GM12865 (cell line): ENCODE measurements around the gene NUP62.

ENCODE experiments used
- DNase-seq: peaks from one replicate; pipeline ENCODE4 v3.0.0; 2010; ENCODE audit warnings: low read depth
- H3K4me3 ChIP-seq: 2 replicates; pipeline ENCODE4 v1.5.1; 2011; ENCODE audit warnings: mild to moderate bottlenecking, low read depth, low read length, control low read depth
- CTCF ChIP-seq: IDR thresholded peaks from 2 replicates; pipeline ENCODE4 v1.5.1; 2011; ENCODE audit warnings: low read length, control low read depth, low read depth, inconsistent platforms; ENCODE audit not compliant: insufficient read depth; ENCODE audit errors: missing control alignments

NUP62 gene

GRCh38 chr19:49869009-49869483, 60.3 kb downstream of the NUP62 start:
- DNase-seq, result no peak

GRCh38 chr19:49866933-49867782, 62.1 kb downstream of the NUP62 start, which contains the start of gene PNKP:
TSS of gene PNKP (minus strand) at chr19:49867576. CDS start at chr19:49867204, 372 bp downstream.
- H3K4me3 ChIP-seq, result peak within 1 kb of the TSS; percentile 74
- DNase-seq, result peak; percentile 96

More at GRCh38 chr19:49869009-49869483, 60.3 kb downstream of the NUP62 start:
- TF ChIP-seq CTCF, result no peak
- H3K4me3 ChIP-seq, result peak overlapping the region; percentile 51

GRCh38 chr19:49864890-49865289, 64.4 kb downstream of the NUP62 start:
- DNase-seq, result no peak
- H3K4me3 ChIP-seq, result no peak overlapping the region
- no peak for TF ChIP-seq CTCF

More at GRCh38 chr19:49866933-49867782, 62.1 kb downstream of the NUP62 start, which contains the start of gene PNKP:
- no peak for TF ChIP-seq CTCF

- no peak for TF ChIP-seq CTCF
- no peak for DNase-seq
Observed at GRCh38 chr19:49863935-49864320, 65.4 kb downstream of the NUP62 start.

GRCh38 chr19:49863254-49863934, 65.9 kb downstream of the NUP62 start:
- H3K4me3 ChIP-seq, result no peak overlapping the region
- DNase-seq, result no peak
- no peak for TF ChIP-seq CTCF

More at GRCh38 chr19:49863935-49864320, 65.4 kb downstream of the NUP62 start:
- H3K4me3 ChIP-seq, result no peak overlapping the region

GRCh38 chr19:49862391-49863253, 66.7 kb downstream of the NUP62 start:
- TF ChIP-seq CTCF, result peak; percentile 16
- DNase-seq, result peak; percentile 21
- no peak overlapping the region for H3K4me3 ChIP-seq
